Stimulated activated CD8-positive, alpha-beta memory T cell treated with anti-CD3 and anti-CD28 coated beads, Interleukin-2, amount 100 ng/mL, for 1 hour (primary cell): ENCODE measurements around the gene SMG6.
A peak's percentile ranks its signal among the peaks of the same experiment; 100 is the strongest.
"Not testable (repeated sequence)": the region's sequence is repeated elsewhere in the genome, so short reads cannot be mapped to it uniquely, and the experiment has no call there.

Source experiments
- DNase-seq, 2 donors: peaks; one replicate each; pipeline ENCODE4 v3.0.0-alpha.2; 2020; ENCODE audit warnings: low read depth in 2 of 2

SMG6 gene

DNA sequence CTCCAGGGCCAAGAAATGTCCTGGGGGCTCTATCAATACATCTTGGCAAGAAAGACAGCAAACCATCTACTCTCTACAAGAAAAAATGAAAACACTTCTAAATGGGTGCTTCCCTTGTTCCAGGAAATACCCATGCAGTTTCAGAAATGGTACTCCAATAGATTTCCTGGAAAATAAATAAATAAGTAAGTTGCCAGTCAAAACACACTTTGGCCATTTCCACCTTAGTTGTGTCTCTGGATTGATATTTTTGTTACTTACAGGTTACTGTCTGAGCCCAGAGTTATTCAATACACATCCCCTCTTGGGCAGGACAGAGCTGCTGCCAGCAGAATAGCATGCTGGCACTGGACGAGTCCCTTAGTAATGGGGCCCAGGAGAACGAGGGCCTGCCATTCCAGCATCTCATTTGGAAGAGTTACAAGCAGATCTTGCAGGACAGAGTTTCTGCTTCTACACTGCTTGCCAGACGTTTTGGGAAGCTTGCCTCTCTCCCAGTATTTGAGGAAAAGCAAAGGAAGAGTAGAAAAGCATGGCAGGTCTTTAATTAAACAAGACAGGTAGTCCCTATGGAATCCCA lies 100.5 kb downstream of the SMG6 start:
- no peak for DNase-seq

DNA sequence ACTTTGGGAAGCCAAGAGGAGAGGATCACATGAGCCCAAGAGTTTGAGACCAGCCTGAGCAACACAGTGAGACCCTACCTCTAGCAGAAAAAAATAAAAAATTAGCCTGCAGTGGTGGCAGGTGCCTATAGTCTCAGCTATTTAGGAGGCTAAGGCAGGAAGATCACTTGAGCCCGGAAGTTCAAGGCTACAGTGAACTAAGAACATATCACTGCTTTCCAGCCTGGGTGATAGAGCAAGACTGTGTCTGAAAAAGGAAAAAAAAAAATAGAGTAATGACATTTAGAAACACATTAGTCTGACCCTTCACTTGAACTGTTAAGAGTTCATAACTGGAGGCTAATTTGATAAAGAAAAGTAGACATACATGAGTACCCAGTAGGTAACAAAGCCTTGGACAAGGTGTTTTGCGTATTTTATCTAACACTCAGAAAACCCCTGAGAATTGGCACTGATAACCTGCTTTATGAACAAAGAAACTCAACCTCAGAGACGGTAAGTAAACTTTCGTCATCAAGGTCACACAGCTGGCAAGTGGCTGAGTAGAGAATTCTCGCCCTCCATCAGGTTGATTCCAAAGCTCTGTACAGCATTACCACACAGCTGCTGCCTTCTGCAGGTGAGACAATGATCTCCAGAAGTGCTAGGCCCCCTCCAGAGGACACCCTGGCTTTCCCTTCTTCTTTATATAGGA lies 101.1 kb downstream of the SMG6 start:
- no peak for DNase-seq

DNA sequence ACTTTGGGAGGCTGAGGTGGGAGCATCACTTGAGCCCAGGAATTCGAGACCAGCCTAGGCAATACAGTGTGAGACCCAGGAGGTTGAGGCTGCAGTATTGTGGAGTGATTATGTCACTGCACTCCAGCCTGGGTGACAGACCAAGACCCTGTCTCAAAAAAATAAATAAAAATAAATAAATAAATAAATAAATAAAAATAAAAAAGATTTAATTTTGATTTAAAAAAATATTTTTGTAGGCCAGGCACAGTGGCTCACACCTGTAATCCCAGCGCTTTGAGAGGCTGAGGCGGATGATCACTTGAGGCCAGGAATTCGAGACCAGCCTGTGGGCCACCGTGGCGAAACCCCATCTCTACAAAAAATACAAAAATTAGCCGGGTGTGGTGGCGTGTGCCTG lies 104.2 kb downstream of the SMG6 start:
- not testable (repeated sequence) for DNase-seq

DNA sequence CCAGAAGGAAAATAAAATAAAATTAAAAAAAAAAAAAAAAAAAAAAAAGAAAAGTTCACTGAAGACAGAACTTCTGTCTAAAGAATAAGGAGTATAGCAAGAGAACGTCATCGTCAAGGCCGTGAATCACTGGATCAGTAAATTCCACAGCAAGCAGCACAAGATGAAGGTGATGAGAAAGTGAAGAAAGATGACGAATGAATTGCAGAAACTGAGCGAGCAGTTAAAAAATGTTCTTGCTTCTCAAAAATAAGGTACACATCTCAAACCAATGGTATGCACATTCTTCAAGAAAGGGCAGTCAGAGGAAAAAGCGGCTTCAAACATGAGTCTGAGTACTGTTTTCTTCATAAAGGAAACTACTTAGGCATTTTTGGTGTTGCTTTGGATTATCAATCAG lies 104.7 kb downstream of the SMG6 start:
- DNase-seq: no peak

DNA sequence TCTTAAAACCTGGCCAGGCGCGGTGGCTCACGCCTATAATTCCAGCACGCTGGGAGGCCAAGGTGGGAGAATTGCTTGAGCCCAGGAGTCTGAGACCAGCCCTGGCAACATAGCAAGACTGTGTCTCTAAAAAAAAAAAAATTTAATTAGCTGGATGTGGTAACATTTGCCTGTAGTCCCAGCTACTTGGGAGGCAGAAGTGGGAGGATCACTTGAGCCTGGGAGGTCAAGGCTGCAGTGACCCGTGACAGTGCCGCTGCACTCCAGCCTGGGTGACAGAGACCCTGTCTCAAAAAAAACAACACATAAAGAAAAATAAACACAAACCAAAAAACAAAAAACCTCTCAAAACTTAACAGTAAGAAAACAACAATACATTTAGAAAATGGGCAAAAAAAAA lies 106.3 kb downstream of the SMG6 start:
- no peak for DNase-seq

DNA sequence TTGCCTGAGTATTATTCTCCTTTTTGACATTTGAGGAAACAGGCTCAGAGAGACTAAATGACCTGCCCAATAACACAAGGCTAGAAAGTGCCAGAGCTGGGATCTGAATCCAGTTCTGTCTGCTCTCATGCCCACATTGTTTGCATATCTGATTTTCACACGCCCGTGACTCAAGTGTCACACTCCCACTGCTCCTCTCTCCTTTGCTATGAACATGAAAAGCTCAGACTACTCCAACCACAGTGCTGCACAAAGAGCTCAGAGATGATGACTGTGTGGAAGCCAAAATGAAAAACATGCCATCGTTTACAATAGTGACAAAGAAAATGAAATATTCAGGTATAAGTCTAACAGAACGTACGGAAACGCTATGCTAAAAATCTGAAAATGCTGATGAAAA lies 107.9 kb downstream of the SMG6 start:
- DNase-seq: no peak

DNA sequence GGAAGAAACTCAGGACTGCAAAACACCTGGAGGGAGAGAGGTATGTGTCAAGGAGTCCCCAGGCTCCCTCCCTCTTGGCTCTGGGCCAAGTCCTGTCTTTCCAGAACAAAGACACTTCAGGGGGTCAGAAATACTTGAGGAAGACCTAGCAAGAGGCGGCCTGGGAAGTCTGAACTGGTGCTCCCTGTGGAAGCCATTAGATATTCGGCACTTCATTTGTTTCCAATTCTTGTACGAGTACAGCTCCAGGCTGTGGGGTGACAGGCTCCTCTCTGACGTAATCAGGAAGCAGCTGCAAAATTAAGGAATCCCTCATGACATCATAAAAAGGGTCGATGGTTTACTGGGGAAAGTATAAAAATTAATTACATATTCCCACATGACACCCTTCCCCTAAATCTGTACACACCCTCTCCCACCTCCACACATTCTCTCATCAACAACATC lies 108.7 kb downstream of the SMG6 start:
- DNase-seq: no peak

DNA sequence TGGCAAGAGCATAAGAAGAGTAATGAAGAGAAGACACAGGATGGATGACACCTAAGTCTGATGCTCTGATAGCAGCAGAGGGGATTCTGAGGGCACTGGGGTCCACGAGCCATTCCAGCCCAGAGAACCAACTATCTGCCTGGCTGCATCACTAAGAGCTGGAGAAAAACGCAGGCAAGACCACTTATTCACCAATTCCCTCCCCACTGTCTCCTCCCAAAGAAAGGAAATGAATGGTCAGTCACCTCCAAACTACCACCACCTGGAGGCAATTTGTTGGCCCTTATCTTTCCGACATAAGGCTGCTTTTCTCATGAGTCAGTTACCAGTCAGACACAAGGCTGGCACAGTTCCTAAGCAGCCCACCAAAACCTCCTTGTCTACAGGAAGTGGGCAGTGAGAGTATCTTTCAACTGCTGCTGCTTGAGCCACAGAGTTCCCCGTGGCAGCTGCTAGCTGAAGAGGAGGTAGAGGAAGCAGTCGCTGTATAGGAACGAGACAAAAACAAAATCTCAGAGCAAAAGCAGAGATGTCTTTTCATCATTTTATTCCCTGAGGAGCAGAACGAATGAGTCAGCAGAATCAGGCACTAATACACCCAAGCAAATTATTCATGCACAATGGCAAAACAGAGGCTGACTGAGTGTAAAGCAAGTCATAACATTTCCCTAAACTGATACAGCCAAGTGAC lies 111.1 kb downstream of the SMG6 start:
- DNase-seq: peak; percentile 47 to 52

DNA sequence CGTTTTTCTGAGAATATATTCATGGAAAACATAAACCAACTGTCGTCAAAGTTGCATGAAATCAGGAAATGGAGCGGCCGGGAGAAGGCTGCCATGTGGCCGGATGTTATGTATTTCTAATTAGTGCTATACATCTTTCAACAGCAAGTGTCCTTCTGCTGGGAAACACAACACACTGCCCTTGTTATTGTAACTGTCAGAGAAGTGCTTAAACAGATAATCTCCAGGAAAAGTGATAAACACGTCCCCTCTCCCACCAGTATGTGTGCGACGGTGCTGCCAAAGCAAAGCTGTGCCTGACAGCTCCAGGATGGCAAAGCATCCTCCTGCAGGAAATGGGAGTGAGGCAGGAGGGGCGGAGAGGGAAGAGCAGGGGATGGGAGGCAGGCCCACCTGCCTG lies 111.8 kb downstream of the SMG6 start:
- DNase-seq: no peak

DNA sequence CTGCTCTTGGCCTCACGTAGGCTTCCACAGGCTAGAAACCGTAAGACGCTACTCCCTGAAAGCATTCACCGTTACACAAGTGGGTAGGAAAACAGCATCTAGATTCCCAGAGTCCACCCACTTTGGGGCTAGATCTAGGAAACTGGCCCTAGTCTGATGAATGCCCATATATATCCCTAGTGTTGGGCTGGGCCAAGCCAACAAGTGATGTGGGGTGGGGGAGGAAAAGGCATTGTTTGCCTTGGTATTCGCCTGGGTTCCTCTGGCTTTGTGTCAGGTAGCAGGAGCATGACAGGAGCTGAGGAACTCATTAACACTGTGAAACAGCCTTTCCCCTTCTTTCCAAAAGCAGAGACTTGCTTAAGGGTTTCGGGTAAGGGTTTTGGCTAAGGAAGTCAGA lies 112.4 kb downstream of the SMG6 start:
- no peak for DNase-seq

DNA sequence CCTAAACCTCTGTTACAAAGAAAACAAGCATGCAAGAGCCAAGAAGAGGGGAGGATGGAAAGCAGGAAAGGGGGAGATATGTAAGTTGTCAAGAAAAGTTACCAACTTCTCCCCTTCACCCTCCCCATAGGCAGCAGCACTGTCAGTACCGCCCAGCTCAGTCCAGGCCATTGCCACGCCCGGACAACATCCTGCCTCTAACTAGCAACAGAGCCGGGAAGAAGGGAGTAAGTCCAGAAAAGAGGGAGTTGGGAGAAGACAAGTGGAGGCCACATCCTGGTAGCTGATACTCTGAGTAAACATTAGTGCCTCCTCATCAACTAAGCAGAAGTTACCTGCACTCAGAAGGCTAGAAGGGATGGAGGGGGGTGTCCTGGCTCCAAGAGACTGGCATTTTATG lies 113.6 kb downstream of the SMG6 start:
- DNase-seq: no peak

DNA sequence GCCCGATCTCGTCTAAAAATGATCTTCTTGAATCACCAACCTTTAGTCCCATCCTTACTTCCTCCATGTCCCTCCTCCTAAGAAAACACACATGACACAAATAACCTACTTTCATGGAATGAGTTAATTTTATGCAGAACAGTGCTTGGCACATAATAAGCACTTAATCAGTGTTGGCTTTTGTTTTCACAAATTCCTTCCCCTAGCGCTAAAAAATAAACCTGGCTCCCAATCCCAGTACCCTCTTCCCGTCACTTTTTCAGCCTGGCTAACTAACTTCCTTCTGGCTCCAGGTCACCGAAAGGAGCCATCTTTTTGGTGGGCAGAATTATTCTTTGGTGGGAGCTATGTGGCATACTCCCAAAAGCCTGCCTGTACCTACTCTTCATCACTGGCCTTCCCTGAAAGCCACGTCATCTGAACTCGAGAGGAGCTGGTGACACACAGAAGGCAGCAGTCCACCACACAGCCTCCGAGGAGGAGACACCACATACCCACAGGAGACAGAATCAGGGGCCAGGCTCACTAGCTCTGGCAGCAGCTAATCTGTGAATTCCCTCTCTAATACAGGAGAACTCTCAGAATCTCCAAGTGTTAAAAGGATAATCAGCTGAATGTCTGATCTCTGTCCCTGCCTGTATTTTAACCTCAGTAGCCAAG lies 114.5 kb downstream of the SMG6 start:
- no peak for DNase-seq

DNA sequence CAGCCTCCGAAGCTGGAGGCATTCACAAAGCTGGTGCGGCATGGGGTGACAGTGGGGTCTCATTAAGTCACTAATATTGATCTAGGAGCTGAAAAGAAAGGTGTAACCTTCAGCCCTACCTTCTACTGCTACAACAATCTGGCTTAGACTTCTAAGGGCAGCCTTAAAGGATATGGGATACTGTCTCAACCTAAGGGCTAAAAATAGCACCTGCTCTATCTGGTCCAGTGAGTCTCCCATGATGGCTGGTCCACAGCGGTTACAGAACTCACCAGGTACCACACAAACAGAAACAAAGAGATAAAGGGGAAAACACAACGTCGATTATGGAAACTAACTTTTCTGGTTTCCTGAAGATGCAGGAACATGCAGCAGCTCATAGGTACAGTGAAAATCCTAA lies 115.8 kb downstream of the SMG6 start:
- DNase-seq: no peak

DNA sequence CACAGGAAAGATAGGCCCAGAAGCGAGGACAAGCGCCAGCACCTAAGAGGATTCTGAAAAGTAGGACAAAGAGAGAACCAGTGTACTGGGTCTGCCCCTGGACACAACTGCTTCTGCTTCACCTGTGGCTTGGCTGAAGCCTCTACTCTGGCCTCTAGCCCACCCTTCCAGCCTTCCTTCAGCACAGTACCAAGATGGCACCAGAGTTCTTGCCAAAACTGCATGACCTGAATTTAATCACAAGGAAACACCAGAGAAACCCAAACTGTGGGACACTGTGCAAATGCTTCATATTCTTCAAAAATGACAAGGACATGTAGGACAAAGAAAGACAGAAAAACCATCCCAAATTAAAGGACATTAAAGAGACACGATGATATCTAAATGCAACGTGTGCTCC lies 116.6 kb downstream of the SMG6 start:
- DNase-seq: no peak

DNA sequence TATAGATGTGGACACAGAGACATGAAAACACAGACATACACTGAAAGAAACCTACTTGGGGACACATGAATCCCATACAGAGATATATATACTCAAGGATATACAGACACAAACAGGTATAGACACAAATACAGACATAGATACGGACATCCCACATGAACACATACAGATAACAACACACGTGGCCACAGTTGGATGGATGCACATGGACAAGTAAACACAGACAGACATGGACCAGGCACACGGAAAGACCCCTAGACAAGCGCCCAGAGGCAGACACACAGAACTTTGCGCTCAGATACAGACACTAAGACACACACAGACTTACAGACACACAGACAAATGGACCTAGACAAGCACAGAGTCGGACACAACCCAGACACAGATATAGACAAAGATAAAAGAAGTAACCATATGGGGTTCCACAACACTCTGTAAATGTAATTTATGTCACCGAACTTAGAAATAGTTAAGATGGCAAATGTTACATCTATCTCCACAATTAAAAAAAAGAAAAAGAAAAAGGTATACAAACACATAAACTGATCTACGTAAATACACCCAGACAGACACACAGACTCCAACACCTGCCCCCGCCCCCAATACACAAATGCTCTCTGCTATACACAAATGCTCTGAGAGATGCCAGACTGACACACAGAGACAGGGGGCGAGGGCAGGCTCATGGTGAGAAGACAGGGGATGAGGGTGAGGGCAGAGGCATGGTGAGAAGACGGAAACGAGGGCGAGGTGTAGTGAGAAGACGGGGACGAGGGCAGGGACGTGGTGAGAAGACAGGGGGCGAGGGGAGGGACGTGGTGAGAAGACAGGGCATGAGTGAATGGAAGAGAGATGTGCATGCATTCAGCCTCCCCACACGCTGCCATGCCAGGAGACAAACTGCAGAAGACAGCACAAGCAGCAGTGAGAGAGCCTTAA lies 118.3 kb downstream of the SMG6 start:
- no peak for DNase-seq

DNA sequence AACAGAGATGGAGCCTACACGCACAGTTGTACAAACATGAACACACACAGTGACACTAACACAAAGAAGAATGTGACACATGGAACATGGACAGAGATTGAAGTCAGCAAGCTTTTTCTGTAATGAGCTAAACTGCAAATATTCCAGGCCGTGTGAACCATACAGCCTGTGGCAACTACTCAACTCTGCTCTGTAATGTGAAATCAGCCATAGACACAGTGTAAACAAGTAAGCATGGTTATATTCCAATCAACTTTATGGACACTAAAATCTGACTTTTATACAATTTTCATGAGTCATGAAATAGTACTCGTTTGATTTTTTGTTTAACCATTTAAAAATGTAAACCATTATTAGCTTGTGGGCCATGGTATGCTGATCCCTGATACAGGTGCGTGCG lies 120.2 kb downstream of the SMG6 start:
- DNase-seq: no peak

DNA sequence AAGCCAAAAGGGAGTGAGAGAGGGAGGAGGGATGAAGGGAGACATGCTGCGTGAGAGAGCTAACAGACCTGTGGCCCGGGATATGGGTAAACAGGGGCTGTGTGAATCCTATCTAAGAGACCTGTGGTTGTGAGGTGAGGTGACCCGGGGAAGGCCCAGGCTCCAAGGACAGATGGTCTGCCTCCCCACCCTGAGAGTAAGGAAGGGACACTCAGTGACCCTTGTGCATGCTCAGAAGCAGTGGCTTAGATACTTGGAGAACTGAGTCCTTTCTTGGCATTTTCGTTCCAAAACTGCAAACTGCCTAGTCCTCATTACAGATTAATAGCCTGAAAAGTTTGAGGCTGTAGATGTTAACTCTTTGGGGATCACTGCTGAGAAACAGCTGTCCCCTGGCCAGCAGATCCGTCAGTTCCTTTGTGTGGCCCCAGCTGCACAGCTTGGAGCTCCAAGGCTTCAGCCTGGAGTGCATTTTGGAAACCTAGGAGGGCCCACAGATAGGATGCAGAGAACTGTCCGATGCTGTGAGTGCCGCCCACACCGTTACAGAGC lies 121.6 kb downstream of the SMG6 start:
- DNase-seq: no peak

DNA sequence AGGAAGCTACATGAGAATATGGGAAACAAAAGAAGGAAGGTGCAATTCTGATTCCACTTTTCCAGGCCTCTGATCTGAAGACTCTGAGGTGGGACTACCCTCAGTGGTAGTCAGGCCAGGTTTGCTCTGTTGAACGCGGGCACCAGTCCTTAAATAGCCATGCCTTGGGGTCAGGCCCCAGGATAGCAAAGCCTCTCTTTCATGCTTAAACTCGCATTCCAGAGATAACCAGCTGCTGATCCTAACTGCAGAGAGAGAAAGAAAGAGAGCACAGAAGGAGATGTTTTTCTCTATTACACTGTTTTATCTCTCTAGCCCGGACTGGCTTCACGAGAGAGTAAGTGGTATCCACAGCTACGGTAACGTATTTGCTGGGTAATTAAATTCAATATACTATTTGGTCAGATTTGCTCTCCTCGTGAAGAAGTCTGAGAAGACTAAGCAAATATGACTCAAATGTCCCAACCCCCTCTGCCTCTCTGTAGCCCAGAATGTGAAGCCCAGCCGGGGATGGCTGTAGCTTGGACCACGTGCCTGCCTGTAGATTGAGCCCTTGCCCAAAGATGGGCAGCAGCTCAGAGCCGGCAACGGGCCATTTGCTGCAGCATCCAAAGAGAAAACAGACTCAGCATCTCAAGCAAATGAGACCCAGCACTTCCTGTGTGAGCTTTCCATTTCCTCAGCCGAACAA lies 122.2 kb downstream of the SMG6 start:
- no peak for DNase-seq

DNA sequence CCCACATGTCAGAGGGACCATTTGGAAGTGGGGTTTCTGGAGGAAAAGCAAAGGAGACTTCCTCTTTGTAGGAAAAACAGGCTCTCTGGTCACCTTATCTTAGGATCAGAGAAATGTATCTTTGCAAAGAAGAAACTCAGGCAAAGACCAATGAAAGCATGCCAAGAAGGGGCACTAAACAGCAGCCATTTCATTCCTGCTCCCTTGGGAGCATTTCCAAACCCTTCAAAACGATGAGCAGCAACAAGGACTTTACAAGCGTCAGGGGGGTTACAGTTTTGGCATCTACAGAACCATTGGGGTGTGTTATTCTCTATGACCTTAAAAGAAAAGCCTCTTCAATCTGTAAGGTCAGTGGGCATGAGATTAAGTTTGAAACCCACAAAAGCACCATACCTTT lies 122.8 kb downstream of the SMG6 start:
- no peak for DNase-seq

DNA sequence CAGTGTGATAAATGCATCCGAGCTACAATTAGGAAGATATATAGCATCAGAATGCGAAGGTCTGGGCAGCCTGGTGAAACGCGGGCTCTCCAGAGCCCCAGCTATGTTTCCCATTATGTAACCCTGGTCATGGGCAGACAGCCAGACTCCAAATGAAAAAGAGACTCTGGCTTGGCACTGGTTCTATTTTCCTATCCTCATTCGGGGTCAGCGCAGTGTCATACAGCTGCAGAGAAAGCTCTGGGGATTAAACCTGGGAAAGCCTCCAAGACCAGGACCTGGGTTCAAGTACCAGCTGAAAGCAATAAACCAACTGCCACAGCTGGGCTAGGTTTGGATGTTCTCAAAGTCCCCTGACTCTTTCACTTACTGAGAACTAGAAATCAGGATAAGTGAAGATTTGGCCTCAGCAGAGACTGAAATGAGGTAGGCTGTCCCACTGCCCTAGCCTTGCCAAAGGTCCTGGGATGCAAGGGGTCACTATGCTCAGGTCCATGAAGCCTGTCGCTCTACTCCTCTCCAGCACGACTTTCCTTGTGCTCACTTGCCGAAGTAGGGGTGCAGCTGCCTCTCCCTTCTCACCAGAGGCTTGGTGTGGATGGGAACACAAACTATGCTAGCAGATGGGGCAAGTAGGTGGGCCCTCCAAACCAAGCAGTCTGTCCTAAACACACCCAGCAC lies 123.8 kb downstream of the SMG6 start:
- no peak for DNase-seq
